Suprapubic skin (tissue), 4 donors: ENCODE results near the gene FOXP4. TPM values are rescaled to one million over a fixed set of nuclear protein-coding genes. Genes with fewer than 3 reads are reported as not detected.
A peak's percentile ranks its signal among the peaks of the same experiment; 100 is the strongest.

ENCODE experiments used
- DNase-seq, 2 donors: peaks; one replicate each; pipeline ENCODE4 v3.0.0-alpha.2; 2019; ENCODE audit warnings: low spot score in 2 of 2
- H3K27ac ChIP-seq: fragments of 200-600 bp; sonication (generic); one replicate; pipeline ENCODE4 v1.5.1; 2019
- H3K27me3 ChIP-seq: fragments of 200-600 bp; sonication (generic); one replicate; pipeline ENCODE4 v1.5.1; 2019
- H3K36me3 ChIP-seq: fragments of 200-600 bp; sonication (generic); one replicate; pipeline ENCODE4 v1.5.1; 2019
- H3K4me1 ChIP-seq: fragments of 200-600 bp; sonication (generic); one replicate; pipeline ENCODE4 v1.5.1; 2019
- H3K4me3 ChIP-seq: fragments of 200-600 bp; sonication (generic); one replicate; pipeline ENCODE4 v1.5.1; 2019; ENCODE audit warnings: mild to moderate bottlenecking
- H3K9me3 ChIP-seq: fragments of 200-600 bp; sonication (generic); one replicate; pipeline ENCODE4 v1.5.1; 2019
- EP300 ChIP-seq: sonication (generic); formaldehyde crosslinking; IDR thresholded peaks from one replicate; pipeline ENCODE4 v1.6.1; 2017; ENCODE audit warnings: antibody characterized with exemption
- POLR2A ChIP-seq, 2 donors: fragments of 450-650 bp; IDR thresholded peaks; one replicate each; pipeline ENCODE4 v1.6.1; 2017; ENCODE audit warnings: antibody characterized with exemption in 2 of 2, mild to moderate bottlenecking in 2 of 2, moderate library complexity in 2 of 2
- POLR2AphosphoS5 ChIP-seq, 3 donors: sonication (generic); formaldehyde crosslinking; IDR thresholded peaks; one replicate each; pipeline ENCODE4 v1.6.1; 2017; ENCODE audit warnings: antibody characterized with exemption in 3 of 3
- WGBS: methylation state at CpG from one replicate; pipeline ENCODE4 v1.1.5; 2018; 5-methylcytosine and 5-hydroxymethylcytosine counted together
- total RNA-seq, 4 donors: library from RNA; depleted of rRNA; stranded (reverse); fragments of >200 nt; gene quantifications; one replicate each; pipeline ENCODE4 v1.1.0, GENCODE V29; 2016
- TF ChIP-seq, protein P1 (sequence below), 2 donors: fragments of 200-600 bp in 1 of 2; fragments of 450-650 bp in 1 of 2; sonication (generic) in 1 of 2; IDR thresholded peaks; one replicate each; pipeline ENCODE4 v1.5.1; 2016 to 2019; ENCODE audit warnings: antibody characterized with exemption in 2 of 2, mild to moderate bottlenecking in 1 of 2, moderate library complexity in 1 of 2

The FOXP4 gene
- total RNA-seq, 4 donors from 2014 or later = 8.1 to 12.1 (median 10.4) TPM

DNA sequence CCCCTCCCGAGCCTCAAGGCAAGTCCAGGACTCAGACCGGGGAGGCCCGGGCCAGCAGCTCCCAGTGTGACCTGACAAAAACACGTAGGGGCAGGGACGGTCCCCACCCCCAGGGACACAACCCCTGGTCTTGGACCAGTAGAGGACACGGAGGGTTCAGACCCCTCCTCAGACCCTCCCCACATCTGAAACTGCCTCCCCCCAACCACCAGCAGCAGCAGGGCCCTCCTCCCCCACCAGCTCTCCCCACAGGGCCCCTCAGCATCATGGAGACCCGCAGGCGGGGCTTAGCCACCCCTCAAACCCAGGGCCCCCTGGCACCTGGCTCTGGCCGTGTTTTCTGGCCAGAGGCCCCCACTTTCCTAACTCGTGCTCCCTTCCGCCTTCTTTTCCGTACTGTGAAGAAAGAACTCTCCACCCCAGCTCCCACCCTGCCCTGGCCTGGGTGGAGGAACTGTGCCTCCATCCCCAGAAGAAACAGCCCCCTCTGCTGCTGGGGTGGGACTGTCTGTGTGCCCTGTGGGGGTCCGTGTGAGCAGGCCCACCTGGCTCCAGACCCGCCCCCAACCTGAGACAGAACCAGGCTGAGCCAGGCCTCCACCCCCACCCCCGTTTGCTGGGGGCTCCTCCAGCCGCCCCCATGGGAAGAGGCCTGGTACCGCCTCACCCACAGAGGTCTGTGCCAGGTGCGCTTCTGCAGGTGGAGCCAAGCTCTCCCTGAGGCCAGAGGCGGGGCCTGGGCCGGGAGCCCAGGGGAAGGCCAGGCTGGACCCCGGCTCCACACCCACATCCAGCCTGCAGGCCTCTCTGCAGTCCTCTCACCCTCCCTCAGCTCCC, 53.1 kb downstream of the FOXP4 start:
- H3K36me3 ChIP-seq = peaks cover 51% of the 10 kb centered on the region
- peaks cover 2% of the 10 kb centered on the region for H3K27me3 ChIP-seq
- WGBS = 69% methylated on average over 10 of the region's 21 CpGs
- no peak overlapping the region for H3K27ac ChIP-seq
- H3K4me3 ChIP-seq = no peak overlapping the region
- DNase-seq = peak in 1 of 2 donors; percentile 59
- H3K9me3 ChIP-seq = no peaks in the 10 kb centered on the region
- TF ChIP-seq, protein P1, sequence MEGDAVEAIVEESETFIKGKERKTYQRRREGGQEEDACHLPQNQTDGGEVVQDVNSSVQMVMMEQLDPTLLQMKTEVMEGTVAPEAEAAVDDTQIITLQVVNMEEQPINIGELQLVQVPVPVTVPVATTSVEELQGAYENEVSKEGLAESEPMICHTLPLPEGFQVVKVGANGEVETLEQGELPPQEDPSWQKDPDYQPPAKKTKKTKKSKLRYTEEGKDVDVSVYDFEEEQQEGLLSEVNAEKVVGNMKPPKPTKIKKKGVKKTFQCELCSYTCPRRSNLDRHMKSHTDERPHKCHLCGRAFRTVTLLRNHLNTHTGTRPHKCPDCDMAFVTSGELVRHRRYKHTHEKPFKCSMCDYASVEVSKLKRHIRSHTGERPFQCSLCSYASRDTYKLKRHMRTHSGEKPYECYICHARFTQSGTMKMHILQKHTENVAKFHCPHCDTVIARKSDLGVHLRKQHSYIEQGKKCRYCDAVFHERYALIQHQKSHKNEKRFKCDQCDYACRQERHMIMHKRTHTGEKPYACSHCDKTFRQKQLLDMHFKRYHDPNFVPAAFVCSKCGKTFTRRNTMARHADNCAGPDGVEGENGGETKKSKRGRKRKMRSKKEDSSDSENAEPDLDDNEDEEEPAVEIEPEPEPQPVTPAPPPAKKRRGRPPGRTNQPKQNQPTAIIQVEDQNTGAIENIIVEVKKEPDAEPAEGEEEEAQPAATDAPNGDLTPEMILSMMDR (IDR thresholded peaks at IDR 0.05) = no peak
- TF ChIP-seq POLR2A (IDR thresholded peaks at IDR 0.05) (no peak), EP300 (no peak)
- H3K4me1 ChIP-seq = peaks cover 9% of the 10 kb centered on the region

DNA sequence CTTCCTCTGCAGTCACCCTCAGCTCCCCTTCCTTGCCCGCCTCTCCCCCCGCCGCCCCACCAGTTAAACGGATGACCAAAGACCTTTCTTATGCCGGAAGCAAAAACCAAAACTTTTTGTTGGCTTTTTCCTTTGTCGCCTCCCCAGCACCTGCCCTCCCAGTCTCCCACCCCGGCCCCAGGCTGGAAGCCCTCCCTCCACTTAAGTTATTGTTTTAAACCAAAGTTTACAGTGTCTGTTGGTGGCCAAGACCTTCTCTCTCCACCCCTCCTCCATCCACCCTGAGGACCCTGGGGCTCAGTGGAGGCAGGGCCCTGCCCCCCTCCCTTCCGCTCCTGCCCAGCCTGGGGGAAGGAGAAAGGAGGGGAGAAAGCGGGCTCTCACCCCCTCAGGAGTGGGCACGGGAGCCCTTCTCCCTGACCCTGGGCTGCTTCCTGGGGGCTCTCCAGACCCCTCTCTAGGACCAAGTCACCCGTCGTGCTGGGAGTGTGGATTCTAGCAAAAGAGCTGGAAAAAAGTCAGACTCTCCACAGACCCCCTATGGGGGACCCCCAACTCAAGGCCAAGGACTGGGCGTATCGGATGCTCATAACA, 53.8 kb downstream of the FOXP4 start:
- H3K36me3 ChIP-seq = peaks cover 47% of the 10 kb centered on the region

DNA sequence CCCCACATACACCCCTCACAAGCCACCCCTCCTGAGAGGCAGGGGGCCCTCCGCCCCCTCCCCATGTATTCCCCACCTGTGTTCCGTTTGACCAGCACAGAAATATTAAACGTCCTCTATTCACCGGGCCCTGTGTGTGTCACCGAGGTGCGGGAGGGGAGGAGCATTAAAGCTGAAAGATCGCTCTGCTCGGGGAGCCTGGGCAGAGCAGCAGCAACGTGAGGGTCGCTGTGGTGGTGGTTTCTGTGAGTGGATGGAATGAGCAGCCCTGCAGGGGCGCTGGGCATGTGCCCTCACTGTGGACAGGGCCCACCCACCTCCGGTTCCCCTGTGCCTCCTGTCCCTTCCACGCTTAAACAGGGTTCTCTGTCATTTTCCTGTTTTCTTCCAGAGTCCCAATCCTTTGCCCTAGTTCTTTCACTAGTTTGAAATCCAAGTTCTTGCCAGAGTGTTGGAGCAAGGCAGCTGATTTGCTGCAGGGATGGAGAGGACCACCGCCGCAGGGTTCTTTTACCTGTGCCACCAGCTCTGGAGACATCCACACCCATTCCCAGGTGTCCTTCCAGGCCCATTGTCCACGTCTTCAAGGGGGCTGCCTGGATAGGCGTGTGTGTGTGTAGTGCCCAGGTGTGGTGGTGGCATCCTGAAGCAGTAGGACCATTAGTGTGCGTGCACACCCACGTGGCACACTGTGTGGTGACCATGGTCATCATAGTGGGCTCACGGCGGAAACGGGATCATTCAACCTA, 54.5 kb downstream of the FOXP4 start:
- 79% methylated on average over 15 of the region's 22 CpGs for WGBS
- Histone ChIP-seq H3K27me3 (peaks cover 2% of the 10 kb centered on the region), H3K4me3 (no peak overlapping the region), H3K9me3 (no peaks in the 10 kb centered on the region), H3K27ac (no peak overlapping the region), H3K36me3 (peaks cover 41% of the 10 kb centered on the region), H3K4me1 (peaks cover 9% of the 10 kb centered on the region)
- DNase-seq = peak in 1 of 2 donors; percentile 50
- TF ChIP-seq POLR2AphosphoS5 (IDR thresholded peaks at IDR 0.05) (no peak), EP300 (no peak), POLR2A (IDR thresholded peaks at IDR 0.05) (no peak)
- TF ChIP-seq, protein P1 (IDR thresholded peaks at IDR 0.05) = no peak

More for the DNA sequence above, 53.8 kb downstream of the FOXP4 start:
- H3K27ac ChIP-seq = no peak overlapping the region
- TF ChIP-seq, protein P1 (IDR thresholded peaks at IDR 0.05) = no peak
- TF ChIP-seq POLR2AphosphoS5 (IDR thresholded peaks at IDR 0.05) (no peak), EP300 (no peak), POLR2A (IDR thresholded peaks at IDR 0.05) (no peak)
- 85% methylated on average over 12 of the region's 14 CpGs for WGBS
- H3K9me3 ChIP-seq = no peaks in the 10 kb centered on the region
- DNase-seq = no peak
- H3K4me1 ChIP-seq = peaks cover 9% of the 10 kb centered on the region
- peaks cover 2% of the 10 kb centered on the region for H3K27me3 ChIP-seq
- H3K4me3 ChIP-seq = no peak overlapping the region

DNA sequence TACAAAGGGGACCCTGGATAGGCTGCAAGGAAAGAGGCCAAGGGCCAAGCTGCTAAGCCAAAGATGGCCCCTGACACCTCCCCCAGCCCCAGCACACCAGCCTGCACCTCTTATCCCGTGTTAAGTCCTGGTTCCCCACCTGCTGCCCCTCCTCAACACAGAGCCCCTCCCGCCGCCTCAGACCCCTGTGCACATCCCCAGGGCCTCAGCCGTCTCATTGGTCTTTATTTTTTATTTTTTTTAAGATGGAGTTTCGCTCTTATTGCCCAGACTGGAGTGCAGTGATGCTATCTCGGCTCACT, 55.0 kb downstream of the FOXP4 start:
- H3K4me1 ChIP-seq = peaks cover 9% of the 10 kb centered on the region
- H3K27me3 ChIP-seq = peaks cover 2% of the 10 kb centered on the region
- no peaks in the 10 kb centered on the region for H3K9me3 ChIP-seq
- H3K4me3 ChIP-seq = no peak overlapping the region
- TF ChIP-seq POLR2A (IDR thresholded peaks at IDR 0.05) (no peak), POLR2AphosphoS5 (IDR thresholded peaks at IDR 0.05) (no peak), EP300 (no peak)
- TF ChIP-seq, protein P1 (IDR thresholded peaks at IDR 0.05) = no peak
- DNase-seq = no peak
- 98% methylated on average over 6 of the region's 6 CpGs for WGBS
- H3K36me3 ChIP-seq = peaks cover 36% of the 10 kb centered on the region
- H3K27ac ChIP-seq = no peak overlapping the region

DNA sequence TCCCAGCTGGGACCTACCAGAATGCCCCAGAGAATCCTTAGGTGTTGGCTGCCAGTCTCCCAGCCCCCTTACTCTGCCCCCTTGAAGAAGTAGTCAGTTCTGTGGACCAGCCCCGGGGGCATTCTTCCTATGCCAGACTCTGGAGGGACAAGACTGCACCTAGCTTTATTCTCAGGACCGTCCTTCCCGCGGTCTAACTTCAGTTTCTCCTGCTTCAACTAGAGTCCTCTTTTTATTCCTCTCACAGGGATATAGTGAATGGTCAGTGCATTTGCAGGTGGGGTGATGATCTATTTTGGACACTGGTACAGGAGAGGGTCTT, 56.2 kb downstream of the FOXP4 start:
- peaks cover 25% of the 10 kb centered on the region for H3K36me3 ChIP-seq
- 73% methylated on average over 4 of the region's 4 CpGs for whole genome bisulfite sequencing
- H3K9me3 ChIP-seq = no peaks in the 10 kb centered on the region
- peaks cover 2% of the 10 kb centered on the region for H3K27me3 ChIP-seq
- no peak overlapping the region for H3K27ac ChIP-seq
- TF ChIP-seq POLR2AphosphoS5 (IDR thresholded peaks at IDR 0.05) (no peak), EP300 (no peak), POLR2A (IDR thresholded peaks at IDR 0.05) (no peak)
- TF ChIP-seq, protein P1 (IDR thresholded peaks at IDR 0.05) = no peak
- H3K4me3 ChIP-seq = no peak overlapping the region
- DNase-seq = peak; percentile 54 to 76
- H3K4me1 ChIP-seq = peaks cover 9% of the 10 kb centered on the region
